HepG2 (cell line): ENCODE results near the gene SLC4A11.

Source experiments
- FOXA1 ChIP-seq, 2 experiments: fragments of 450-650 bp in 1 of 2; sonication (generic) in 1 of 2; formaldehyde crosslinking in 1 of 2; IDR thresholded peaks; 2 replicates each; pipeline versions ENCODE4 v1.4.0 to v1.6.1; 2016 to 2020; ENCODE audit warnings: missing genetic modification reagents in 1 of 2
- NFIC ChIP-seq: IDR thresholded peaks from 2 replicates; pipeline ENCODE4 v1.6.1; 2012; ENCODE audit warnings: mild to moderate bottlenecking, low read length, inconsistent platforms
- TF ChIP-seq, protein P1 (sequence below): sonication (generic); formaldehyde crosslinking; IDR thresholded peaks from 2 replicates; pipeline ENCODE4 v1.9.0; 2021; ENCODE audit warnings: missing genetic modification reagents, borderline replicate concordance
- TF ChIP-seq, protein P2 (sequence below): IDR thresholded peaks from 2 replicates; pipeline ENCODE4 v1.6.1; 2016; ENCODE audit warnings: low read depth, control low read depth

DNA sequence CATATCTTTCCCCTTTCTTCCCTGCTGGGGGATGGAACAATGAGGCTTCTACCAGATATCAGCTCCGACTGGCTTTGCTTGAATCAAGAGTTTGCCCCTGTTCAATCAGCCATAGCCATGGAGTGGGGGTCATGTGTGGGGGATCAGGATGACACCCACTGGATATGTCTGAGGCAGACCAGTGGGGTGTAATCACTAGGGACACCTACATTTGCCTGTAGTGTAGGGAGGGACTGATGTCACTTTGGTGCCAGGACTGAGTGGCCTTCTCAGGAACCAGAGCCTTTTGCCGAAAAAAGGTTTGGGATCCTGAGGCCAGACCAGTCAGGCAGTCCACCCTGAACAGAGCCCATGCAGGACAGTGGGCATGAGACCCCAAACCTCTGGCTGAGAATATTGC, 28.6 kb downstream of the SLC4A11 start:
- no peak for TF ChIP-seq FOXA1 (IDR thresholded peaks at IDR 0.05)
- TF ChIP-seq FOXA1 (CRISPR knock-in tag; IDR thresholded peaks at IDR 0.05): no peak
- TF ChIP-seq, protein P1, sequence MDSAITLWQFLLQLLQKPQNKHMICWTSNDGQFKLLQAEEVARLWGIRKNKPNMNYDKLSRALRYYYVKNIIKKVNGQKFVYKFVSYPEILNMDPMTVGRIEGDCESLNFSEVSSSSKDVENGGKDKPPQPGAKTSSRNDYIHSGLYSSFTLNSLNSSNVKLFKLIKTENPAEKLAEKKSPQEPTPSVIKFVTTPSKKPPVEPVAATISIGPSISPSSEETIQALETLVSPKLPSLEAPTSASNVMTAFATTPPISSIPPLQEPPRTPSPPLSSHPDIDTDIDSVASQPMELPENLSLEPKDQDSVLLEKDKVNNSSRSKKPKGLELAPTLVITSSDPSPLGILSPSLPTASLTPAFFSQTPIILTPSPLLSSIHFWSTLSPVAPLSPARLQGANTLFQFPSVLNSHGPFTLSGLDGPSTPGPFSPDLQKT (CRISPR knock-in tag): no peak
- TF ChIP-seq, protein P2, sequence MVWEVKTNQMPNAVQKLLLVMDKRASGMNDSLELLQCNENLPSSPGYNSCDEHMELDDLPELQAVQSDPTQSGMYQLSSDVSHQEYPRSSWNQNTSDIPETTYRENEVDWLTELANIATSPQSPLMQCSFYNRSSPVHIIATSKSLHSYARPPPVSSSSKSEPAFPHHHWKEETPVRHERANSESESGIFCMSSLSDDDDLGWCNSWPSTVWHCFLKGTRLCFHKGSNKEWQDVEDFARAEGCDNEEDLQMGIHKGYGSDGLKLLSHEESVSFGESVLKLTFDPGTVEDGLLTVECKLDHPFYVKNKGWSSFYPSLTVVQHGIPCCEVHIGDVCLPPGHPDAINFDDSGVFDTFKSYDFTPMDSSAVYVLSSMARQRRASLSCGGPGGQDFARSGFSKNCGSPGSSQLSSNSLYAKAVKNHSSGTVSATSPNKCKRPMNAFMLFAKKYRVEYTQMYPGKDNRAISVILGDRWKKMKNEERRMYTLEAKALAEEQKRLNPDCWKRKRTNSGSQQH (CRISPR knock-in tag): no peak
- no peak for TF ChIP-seq NFIC
